ENCODE data around the gene CAPN2. TPM values are rescaled to one million over a fixed set of nuclear protein-coding genes. Genes with fewer than 3 reads are reported as not detected.

CAPN2 gene
- total RNA-seq, 4 donors from 2014 or later = 33.6 to 87.6 (median 44.0) TPM

- Histone ChIP-seq H3K4me1 (no peaks in the 10 kb centered on the region), H3K4me3 (no peak overlapping the region), H3K9me3 (no peaks in the 10 kb centered on the region), H3K36me3 (no peaks in the 10 kb centered on the region), H3K27me3 (no peaks in the 10 kb centered on the region), H3K27ac (no peak overlapping the region)
- TF ChIP-seq POLR2A (IDR thresholded peaks at IDR 0.05) = no peak
- no peak for TF ChIP-seq POLR2AphosphoS5 (IDR thresholded peaks at IDR 0.05)
- no peak for TF ChIP-seq CTCF (IDR thresholded peaks at IDR 0.05)
- no peak for TF ChIP-seq EP300 (IDR thresholded peaks at IDR 0.05)
- WGBS = 94% methylated on average over 2 of the region's 2 CpGs
- no peak for DNase-seq (ENCODE audit: low spot score in 2 of 2)
Measured at GRCh38 chr1:223680188-223680587, 32.2 kb upstream of the CAPN2 start.

- Histone ChIP-seq H3K4me3 (no peak overlapping the region), H3K4me1 (no peaks in the 10 kb centered on the region)
- 90% methylated on average over 3 of the region's 3 CpGs for WGBS
Measured at GRCh38 chr1:223682502-223682901, 29.8 kb upstream of the CAPN2 start.

GRCh38 chr1:223683586-223684487, 28.5 kb upstream of the CAPN2 start:
- H3K4me1 ChIP-seq = no peaks in the 10 kb centered on the region
- no peaks in the 10 kb centered on the region for H3K36me3 ChIP-seq
- H3K9me3 ChIP-seq = no peaks in the 10 kb centered on the region
- DNase-seq (ENCODE audit: low spot score in 2 of 2) = peak in 1 of 2 donors; percentile 68
- WGBS = 60% methylated on average over 9 of the region's 9 CpGs
- H3K27ac ChIP-seq = no peak overlapping the region
- H3K27me3 ChIP-seq = no peaks in the 10 kb centered on the region
- H3K4me3 ChIP-seq = no peak overlapping the region
- TF ChIP-seq POLR2AphosphoS5 (IDR thresholded peaks at IDR 0.05) (no peak), CTCF (IDR thresholded peaks at IDR 0.05) (peak in 1 of 2 donors; percentile 38)

More at GRCh38 chr1:223682502-223682901, 29.8 kb upstream of the CAPN2 start:
- Histone ChIP-seq H3K27ac (no peak overlapping the region), H3K9me3 (no peaks in the 10 kb centered on the region), H3K36me3 (no peaks in the 10 kb centered on the region), H3K27me3 (no peaks in the 10 kb centered on the region)
- no peak for TF ChIP-seq EP300 (IDR thresholded peaks at IDR 0.05)
- no peak for TF ChIP-seq CTCF (IDR thresholded peaks at IDR 0.05)
- no peak for TF ChIP-seq POLR2AphosphoS5 (IDR thresholded peaks at IDR 0.05)
- TF ChIP-seq POLR2A (IDR thresholded peaks at IDR 0.05) = no peak
- DNase-seq (ENCODE audit: low spot score in 2 of 2) = no peak

- Histone ChIP-seq H3K36me3 (no peaks in the 10 kb centered on the region), H3K27me3 (no peaks in the 10 kb centered on the region), H3K9me3 (no peaks in the 10 kb centered on the region), H3K4me3 (no peak overlapping the region), H3K27ac (no peak overlapping the region), H3K4me1 (no peaks in the 10 kb centered on the region)
- WGBS = 85% methylated on average over 3 of the region's 3 CpGs
- no peak for DNase-seq (ENCODE audit: low spot score in 2 of 2)
- TF ChIP-seq POLR2AphosphoS5 (IDR thresholded peaks at IDR 0.05) (no peak), CTCF (IDR thresholded peaks at IDR 0.05) (no peak), EP300 (IDR thresholded peaks at IDR 0.05) (no peak), POLR2A (IDR thresholded peaks at IDR 0.05) (no peak)
Measured at GRCh38 chr1:223684488-223684792, 27.9 kb upstream of the CAPN2 start.

GRCh38 chr1:223691121-223691520, 21.2 kb upstream of the CAPN2 start:
- Histone ChIP-seq H3K4me1 (peaks cover 2% of the 10 kb centered on the region), H3K27ac (no peak overlapping the region), H3K27me3 (no peaks in the 10 kb centered on the region), H3K4me3 (no peak overlapping the region), H3K36me3 (no peaks in the 10 kb centered on the region), H3K9me3 (no peaks in the 10 kb centered on the region)
- 76% methylated on average over 4 of the region's 4 CpGs for WGBS
- TF ChIP-seq CTCF (IDR thresholded peaks at IDR 0.05) (no peak), EP300 (IDR thresholded peaks at IDR 0.05) (no peak), POLR2A (IDR thresholded peaks at IDR 0.05) (no peak), POLR2AphosphoS5 (IDR thresholded peaks at IDR 0.05) (no peak)
- no peak for DNase-seq (ENCODE audit: low spot score in 2 of 2)

Measured in suprapubic skin (tissue), 4 donors.